HEK293 (cell line): ENCODE results near the gene SLC6A2.

Experiments
- HOXD13 ChIP-seq: sonication (generic); formaldehyde crosslinking; IDR thresholded peaks from 2 replicates; pipeline ENCODE4 v1.8.0; 2022; ENCODE audit warnings: missing genetic modification reagents, borderline replicate concordance
- KLF1 ChIP-seq: fragments of 450-650 bp; formaldehyde crosslinking; IDR thresholded peaks from 2 replicates; pipeline ENCODE4 v1.5.1; 2016; ENCODE audit warnings: missing biosample characterization, missing genetic modification characterization
- MYNN ChIP-seq: fragments of 450-650 bp; formaldehyde crosslinking; IDR thresholded peaks from 2 replicates; pipeline ENCODE4 v1.5.1; 2016; ENCODE audit warnings: missing biosample characterization, missing genetic modification characterization, borderline replicate concordance
- SP2 ChIP-seq: fragments of 450-650 bp; formaldehyde crosslinking; IDR thresholded peaks from 2 replicates; pipeline ENCODE4 v1.5.1; 2016; ENCODE audit warnings: missing biosample characterization, missing genetic modification characterization
- ZNF133 ChIP-seq: fragments of 450-650 bp; formaldehyde crosslinking; IDR thresholded peaks from 2 replicates; pipeline ENCODE4 v1.5.1; 2016; ENCODE audit warnings: missing biosample characterization, missing genetic modification characterization
- ZNF514 ChIP-seq: fragments of 450-650 bp; formaldehyde crosslinking; IDR thresholded peaks from 2 replicates; pipeline ENCODE4 v1.5.1; 2016; ENCODE audit warnings: missing biosample characterization, missing genetic modification characterization
- TF ChIP-seq, protein P1 (sequence below): fragments of 450-650 bp; formaldehyde crosslinking; IDR thresholded peaks from 2 replicates; pipeline ENCODE4 v1.5.1; 2016; ENCODE audit warnings: missing biosample characterization, missing genetic modification characterization
- TF ChIP-seq, protein P2 (sequence below): fragments of 450-650 bp; formaldehyde crosslinking; IDR thresholded peaks from 2 replicates; pipeline ENCODE4 v1.5.1; 2016; ENCODE audit warnings: missing biosample characterization, missing genetic modification characterization, low read depth
- TF ChIP-seq, protein P3 (sequence below): fragments of 450-650 bp; formaldehyde crosslinking; IDR thresholded peaks from 2 replicates; pipeline ENCODE4 v1.5.1; 2017; ENCODE audit warnings: missing biosample characterization, missing genetic modification characterization
- TF ChIP-seq, protein P4 (sequence below): fragments of 450-650 bp; formaldehyde crosslinking; IDR thresholded peaks from 2 replicates; pipeline ENCODE4 v1.5.1; 2016; ENCODE audit warnings: missing biosample characterization, missing genetic modification characterization
- TF ChIP-seq, protein P5 (sequence below): fragments of 450-650 bp; formaldehyde crosslinking; IDR thresholded peaks from 2 replicates; pipeline ENCODE4 v1.5.1; 2016; ENCODE audit warnings: missing biosample characterization, missing genetic modification characterization, borderline replicate concordance

DNA sequence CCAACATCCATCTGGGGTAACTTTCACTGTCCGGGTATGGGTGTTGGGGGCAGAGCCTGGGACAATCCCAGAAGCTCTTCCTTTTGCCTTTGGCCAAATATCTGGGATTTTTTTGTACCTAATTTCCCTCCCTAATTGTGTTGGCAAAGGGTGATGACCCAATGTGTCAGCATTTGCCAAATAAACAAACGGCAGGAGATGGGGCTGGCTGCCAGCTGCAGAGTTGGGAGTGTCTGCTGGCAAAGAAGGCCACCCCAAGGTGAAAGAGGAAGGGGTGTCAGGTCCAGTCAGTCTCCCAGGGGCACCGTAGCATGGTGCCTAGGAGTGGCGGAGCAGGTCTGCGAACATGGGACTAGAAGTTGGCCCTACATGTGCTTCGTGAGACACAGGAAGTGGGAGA lies 73.0 kb downstream of the SLC6A2 start:
- TF ChIP-seq, protein P1, sequence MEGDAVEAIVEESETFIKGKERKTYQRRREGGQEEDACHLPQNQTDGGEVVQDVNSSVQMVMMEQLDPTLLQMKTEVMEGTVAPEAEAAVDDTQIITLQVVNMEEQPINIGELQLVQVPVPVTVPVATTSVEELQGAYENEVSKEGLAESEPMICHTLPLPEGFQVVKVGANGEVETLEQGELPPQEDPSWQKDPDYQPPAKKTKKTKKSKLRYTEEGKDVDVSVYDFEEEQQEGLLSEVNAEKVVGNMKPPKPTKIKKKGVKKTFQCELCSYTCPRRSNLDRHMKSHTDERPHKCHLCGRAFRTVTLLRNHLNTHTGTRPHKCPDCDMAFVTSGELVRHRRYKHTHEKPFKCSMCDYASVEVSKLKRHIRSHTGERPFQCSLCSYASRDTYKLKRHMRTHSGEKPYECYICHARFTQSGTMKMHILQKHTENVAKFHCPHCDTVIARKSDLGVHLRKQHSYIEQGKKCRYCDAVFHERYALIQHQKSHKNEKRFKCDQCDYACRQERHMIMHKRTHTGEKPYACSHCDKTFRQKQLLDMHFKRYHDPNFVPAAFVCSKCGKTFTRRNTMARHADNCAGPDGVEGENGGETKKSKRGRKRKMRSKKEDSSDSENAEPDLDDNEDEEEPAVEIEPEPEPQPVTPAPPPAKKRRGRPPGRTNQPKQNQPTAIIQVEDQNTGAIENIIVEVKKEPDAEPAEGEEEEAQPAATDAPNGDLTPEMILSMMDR (tag by site-specific recombination), result no peak
- TF ChIP-seq, protein P2, sequence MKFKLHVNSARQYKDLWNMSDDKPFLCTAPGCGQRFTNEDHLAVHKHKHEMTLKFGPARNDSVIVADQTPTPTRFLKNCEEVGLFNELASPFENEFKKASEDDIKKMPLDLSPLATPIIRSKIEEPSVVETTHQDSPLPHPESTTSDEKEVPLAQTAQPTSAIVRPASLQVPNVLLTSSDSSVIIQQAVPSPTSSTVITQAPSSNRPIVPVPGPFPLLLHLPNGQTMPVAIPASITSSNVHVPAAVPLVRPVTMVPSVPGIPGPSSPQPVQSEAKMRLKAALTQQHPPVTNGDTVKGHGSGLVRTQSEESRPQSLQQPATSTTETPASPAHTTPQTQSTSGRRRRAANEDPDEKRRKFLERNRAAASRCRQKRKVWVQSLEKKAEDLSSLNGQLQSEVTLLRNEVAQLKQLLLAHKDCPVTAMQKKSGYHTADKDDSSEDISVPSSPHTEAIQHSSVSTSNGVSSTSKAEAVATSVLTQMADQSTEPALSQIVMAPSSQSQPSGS (tag by site-specific recombination), result no peak
- TF ChIP-seq, protein P3, sequence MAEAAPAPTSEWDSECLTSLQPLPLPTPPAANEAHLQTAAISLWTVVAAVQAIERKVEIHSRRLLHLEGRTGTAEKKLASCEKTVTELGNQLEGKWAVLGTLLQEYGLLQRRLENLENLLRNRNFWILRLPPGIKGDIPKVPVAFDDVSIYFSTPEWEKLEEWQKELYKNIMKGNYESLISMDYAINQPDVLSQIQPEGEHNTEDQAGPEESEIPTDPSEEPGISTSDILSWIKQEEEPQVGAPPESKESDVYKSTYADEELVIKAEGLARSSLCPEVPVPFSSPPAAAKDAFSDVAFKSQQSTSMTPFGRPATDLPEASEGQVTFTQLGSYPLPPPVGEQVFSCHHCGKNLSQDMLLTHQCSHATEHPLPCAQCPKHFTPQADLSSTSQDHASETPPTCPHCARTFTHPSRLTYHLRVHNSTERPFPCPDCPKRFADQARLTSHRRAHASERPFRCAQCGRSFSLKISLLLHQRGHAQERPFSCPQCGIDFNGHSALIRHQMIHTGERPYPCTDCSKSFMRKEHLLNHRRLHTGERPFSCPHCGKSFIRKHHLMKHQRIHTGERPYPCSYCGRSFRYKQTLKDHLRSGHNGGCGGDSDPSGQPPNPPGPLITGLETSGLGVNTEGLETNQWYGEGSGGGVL (tag by site-specific recombination), result no peak
- TF ChIP-seq ZNF514 (tag by site-specific recombination) (no peak), MYNN (no peak), ZNF133 (tag by site-specific recombination) (no peak), SP2 (tag by site-specific recombination) (no peak), KLF1 (tag by site-specific recombination) (no peak), HOXD13 (CRISPR knock-in tag) (no peak)
- TF ChIP-seq, protein P4, sequence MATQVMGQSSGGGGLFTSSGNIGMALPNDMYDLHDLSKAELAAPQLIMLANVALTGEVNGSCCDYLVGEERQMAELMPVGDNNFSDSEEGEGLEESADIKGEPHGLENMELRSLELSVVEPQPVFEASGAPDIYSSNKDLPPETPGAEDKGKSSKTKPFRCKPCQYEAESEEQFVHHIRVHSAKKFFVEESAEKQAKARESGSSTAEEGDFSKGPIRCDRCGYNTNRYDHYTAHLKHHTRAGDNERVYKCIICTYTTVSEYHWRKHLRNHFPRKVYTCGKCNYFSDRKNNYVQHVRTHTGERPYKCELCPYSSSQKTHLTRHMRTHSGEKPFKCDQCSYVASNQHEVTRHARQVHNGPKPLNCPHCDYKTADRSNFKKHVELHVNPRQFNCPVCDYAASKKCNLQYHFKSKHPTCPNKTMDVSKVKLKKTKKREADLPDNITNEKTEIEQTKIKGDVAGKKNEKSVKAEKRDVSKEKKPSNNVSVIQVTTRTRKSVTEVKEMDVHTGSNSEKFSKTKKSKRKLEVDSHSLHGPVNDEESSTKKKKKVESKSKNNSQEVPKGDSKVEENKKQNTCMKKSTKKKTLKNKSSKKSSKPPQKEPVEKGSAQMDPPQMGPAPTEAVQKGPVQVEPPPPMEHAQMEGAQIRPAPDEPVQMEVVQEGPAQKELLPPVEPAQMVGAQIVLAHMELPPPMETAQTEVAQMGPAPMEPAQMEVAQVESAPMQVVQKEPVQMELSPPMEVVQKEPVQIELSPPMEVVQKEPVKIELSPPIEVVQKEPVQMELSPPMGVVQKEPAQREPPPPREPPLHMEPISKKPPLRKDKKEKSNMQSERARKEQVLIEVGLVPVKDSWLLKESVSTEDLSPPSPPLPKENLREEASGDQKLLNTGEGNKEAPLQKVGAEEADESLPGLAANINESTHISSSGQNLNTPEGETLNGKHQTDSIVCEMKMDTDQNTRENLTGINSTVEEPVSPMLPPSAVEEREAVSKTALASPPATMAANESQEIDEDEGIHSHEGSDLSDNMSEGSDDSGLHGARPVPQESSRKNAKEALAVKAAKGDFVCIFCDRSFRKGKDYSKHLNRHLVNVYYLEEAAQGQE, result no peak
- TF ChIP-seq, protein P5, sequence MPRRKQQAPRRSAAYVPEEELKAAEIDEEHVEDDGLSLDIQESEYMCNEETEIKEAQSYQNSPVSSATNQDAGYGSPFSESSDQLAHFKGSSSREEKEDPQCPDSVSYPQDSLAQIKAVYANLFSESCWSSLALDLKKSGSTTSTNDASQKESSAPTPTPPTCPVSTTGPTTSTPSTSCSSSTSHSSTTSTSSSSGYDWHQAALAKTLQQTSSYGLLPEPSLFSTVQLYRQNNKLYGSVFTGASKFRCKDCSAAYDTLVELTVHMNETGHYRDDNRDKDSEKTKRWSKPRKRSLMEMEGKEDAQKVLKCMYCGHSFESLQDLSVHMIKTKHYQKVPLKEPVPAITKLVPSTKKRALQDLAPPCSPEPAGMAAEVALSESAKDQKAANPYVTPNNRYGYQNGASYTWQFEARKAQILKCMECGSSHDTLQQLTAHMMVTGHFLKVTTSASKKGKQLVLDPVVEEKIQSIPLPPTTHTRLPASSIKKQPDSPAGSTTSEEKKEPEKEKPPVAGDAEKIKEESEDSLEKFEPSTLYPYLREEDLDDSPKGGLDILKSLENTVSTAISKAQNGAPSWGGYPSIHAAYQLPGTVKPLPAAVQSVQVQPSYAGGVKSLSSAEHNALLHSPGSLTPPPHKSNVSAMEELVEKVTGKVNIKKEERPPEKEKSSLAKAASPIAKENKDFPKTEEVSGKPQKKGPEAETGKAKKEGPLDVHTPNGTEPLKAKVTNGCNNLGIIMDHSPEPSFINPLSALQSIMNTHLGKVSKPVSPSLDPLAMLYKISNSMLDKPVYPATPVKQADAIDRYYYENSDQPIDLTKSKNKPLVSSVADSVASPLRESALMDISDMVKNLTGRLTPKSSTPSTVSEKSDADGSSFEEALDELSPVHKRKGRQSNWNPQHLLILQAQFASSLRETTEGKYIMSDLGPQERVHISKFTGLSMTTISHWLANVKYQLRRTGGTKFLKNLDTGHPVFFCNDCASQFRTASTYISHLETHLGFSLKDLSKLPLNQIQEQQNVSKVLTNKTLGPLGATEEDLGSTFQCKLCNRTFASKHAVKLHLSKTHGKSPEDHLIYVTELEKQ, result no peak
